ENCODE measurements around the gene OXTR. TPM values are rescaled to one million over a fixed set of nuclear protein-coding genes. Genes with fewer than 3 reads are reported as not detected.
"Not testable (repeated sequence)": the region's sequence is repeated elsewhere in the genome, so short reads cannot be mapped to it uniquely, and the experiment has no call there.

OXTR gene
- polyA plus RNA-seq, 1 donor from 2014 or later = 0.14 TPM

- H3K4me3 Mint-ChIP-seq = no peak overlapping the region
- H3K4me1 Mint-ChIP-seq = no peaks in the 10 kb centered on the region
- H3K9me3 Mint-ChIP-seq = peaks cover 0 to 17% (median 6%) of the 10 kb centered on the region in 3 donors
- no peaks in the 10 kb centered on the region for H3K36me3 Mint-ChIP-seq
- H3K27me3 Mint-ChIP-seq = no peaks in the 10 kb centered on the region
- H3K27ac Mint-ChIP-seq = no peak overlapping the region
These were observed 46.6 kb downstream of the OXTR start for GRCh38 chr3:8722808-8723207.

DNA sequence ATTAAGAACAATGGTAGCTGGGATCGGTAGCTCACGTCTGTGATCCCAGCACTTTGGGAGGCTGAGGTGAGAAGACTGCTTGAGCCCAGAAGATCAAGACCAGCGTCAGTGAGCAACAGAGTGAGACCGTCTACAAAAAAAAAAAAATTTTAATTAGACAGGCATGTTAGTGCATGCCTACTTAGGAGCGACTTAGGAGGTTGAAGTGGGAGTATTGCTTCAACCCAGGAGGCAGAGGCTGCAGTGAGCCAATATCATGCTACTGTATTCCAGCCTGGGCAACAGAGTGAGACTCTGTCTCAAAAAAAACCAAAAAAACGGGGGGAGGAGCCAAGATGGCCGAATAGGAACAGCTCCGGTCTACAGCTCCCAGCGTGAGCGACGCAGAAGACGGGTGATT, 53.7 kb downstream of the OXTR start:
- H3K36me3 Mint-ChIP-seq, H3K4me1 Mint-ChIP-seq, H3K27me3 Mint-ChIP-seq, H3K27ac Mint-ChIP-seq, H3K9me3 Mint-ChIP-seq: not testable (repeated sequence)
- peak overlapping the region in 1 of 4 donors; percentile 58 for H3K4me3 Mint-ChIP-seq

- H3K4me1 Mint-ChIP-seq = no peaks in the 10 kb centered on the region
- no peak overlapping the region for H3K4me3 Mint-ChIP-seq
- H3K27ac Mint-ChIP-seq = no peak overlapping the region
- H3K27me3 Mint-ChIP-seq = peaks cover 6% of the 10 kb centered on the region
- no peaks in the 10 kb centered on the region for H3K36me3 Mint-ChIP-seq
- H3K9me3 Mint-ChIP-seq = peaks cover 0 to 4% (median 0%) of the 10 kb centered on the region in 3 donors
These were observed 55.3 kb downstream of the OXTR start for GRCh38 chr3:8713901-8714759.

- Mint-ChIP-seq H3K4me3 (no peak overlapping the region), H3K4me1 (no peaks in the 10 kb centered on the region), H3K9me3 (peaks cover 0 to 4% (median 0%) of the 10 kb centered on the region in 3 donors), H3K36me3 (no peaks in the 10 kb centered on the region), H3K27me3 (peaks cover 6% of the 10 kb centered on the region), H3K27ac (no peak overlapping the region)
These were observed 56.5 kb downstream of the OXTR start for GRCh38 chr3:8712908-8713255.

DNA sequence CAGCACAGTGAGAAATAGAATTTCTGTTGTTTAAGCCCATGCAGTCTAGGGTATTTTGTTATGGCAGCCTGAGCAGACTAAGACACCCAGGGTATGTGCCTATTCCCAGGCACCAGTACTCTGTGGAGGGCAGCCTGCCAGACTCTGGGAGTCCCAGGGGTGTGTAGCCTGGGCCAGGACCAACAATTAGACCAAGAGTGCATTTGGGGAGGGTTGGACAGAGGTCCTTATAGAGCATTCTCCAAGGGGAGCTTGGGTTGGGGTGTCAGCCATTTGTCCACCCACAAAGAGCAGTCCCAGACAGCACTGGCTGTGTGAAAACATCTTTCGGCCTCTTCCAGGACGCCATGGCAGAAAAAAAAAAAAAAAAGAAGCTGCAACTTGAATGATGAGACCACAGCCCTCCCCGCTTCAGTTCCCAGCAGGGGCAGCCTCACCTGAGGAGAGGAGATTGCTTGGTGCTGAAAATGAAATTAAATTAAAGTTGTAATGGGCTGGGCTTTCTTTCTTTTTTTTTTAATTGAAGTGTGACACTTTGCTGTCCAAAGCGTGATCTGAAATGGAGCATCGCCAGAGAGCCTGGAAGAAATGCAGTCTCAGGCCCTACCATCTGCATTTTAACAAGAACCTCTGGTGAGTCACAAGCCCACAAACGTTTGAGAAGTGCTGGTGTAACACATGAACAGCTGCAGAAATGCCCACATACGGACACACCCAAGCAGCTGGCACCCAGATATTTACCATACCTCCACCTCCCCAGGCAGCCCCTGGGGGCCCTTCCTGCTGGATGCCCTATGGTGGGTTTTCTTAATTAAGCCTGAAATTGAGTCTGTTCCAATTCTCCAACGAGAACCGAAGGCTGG, 57.1 kb downstream of the OXTR start:
- no peaks in the 10 kb centered on the region for H3K36me3 Mint-ChIP-seq
- peaks cover 6% of the 10 kb centered on the region for H3K27me3 Mint-ChIP-seq
- no peaks in the 10 kb centered on the region for H3K4me1 Mint-ChIP-seq
- H3K9me3 Mint-ChIP-seq = peaks cover 0 to 2% (median 0%) of the 10 kb centered on the region in 3 donors
- no peak overlapping the region for H3K27ac Mint-ChIP-seq
- H3K4me3 Mint-ChIP-seq = no peak overlapping the region

DNA sequence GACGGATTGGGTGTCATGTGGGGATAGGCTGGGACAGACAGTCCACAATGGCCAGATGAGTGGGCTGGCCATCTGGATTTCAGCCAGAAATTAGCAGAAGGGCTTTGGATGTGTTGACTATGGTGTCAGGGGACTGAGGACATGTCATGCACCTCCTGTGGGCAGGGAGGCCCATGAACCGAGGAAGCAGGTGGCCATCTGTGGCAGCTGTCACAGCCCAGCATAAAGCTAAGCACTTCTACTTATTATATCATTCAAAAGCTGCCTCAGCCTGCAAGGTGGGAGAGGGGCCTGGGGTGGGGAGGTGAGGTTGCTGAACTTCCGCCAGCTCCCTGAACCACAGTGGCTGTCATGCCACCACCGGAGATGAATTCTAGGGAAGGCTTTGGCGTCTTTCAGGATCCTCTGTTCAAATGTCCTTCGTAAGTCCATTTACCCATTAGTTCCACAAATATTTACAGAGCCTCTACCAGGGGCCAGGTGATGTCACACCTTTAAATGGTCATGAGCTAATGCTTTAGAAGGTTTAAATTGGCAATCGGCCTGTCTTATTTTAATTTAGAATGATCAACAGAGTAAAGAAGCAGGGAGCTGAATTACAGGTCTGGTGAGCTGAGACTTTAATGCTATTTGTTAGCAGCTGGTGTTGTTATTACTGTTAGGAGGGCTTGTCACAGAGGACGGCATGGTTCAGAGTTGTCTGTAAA, 59.5 kb downstream of the OXTR start:
- Mint-ChIP-seq H3K36me3 (no peaks in the 10 kb centered on the region), H3K27ac (no peak overlapping the region), H3K9me3 (peaks cover 0 to 7% (median 3%) of the 10 kb centered on the region in 3 donors), H3K4me1 (no peaks in the 10 kb centered on the region), H3K4me3 (no peak overlapping the region), H3K27me3 (peaks cover 6% of the 10 kb centered on the region)

- H3K4me3 Mint-ChIP-seq = no peak overlapping the region
- H3K27me3 Mint-ChIP-seq = peaks cover 6% of the 10 kb centered on the region
- peaks cover 0 to 9% (median 5%) of the 10 kb centered on the region in 3 donors for H3K9me3 Mint-ChIP-seq
- no peaks in the 10 kb centered on the region for H3K4me1 Mint-ChIP-seq
- H3K27ac Mint-ChIP-seq = no peak overlapping the region
- H3K36me3 Mint-ChIP-seq = no peaks in the 10 kb centered on the region
These were observed 60.1 kb downstream of the OXTR start for GRCh38 chr3:8709287-8709686.

GRCh38 chr3:8705575-8705974, 63.8 kb downstream of the OXTR start:
- H3K4me1 Mint-ChIP-seq = no peaks in the 10 kb centered on the region
- peaks cover 4% of the 10 kb centered on the region for H3K36me3 Mint-ChIP-seq
- no peak overlapping the region for H3K27ac Mint-ChIP-seq
- peaks cover 0 to 10% (median 9%) of the 10 kb centered on the region in 3 donors for H3K9me3 Mint-ChIP-seq
- H3K27me3 Mint-ChIP-seq = no peaks in the 10 kb centered on the region
- H3K4me3 Mint-ChIP-seq = no peak overlapping the region

DNA sequence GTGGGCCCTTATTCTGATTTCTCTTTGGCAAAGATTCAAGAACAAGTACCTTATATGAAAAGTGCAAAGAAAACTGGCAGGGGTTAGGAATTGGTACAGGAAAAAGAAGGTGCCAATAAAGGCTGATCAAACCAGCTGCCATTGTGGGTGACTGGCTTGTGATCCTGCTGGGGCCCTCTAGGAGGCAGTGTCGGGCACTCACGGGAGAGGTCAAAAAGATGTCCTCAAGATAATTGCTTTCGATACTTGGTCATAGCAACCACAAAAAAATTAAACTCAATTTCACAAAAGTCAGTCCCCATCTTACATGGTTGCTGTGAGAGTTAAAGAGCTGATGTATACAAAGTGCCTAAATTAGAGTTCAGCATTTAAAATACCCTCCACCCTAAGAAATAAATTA, 66.9 kb downstream of the OXTR start:
- Mint-ChIP-seq H3K36me3 (peaks cover 4% of the 10 kb centered on the region), H3K4me3 (no peak overlapping the region), H3K27me3 (no peaks in the 10 kb centered on the region), H3K4me1 (no peaks in the 10 kb centered on the region), H3K9me3 (peaks cover 0 to 9% (median 8%) of the 10 kb centered on the region in 3 donors), H3K27ac (no peak overlapping the region)

Other genes with a start within 250 kb of the OXTR start
- gene SSUH2, start 124.8 kb downstream of the OXTR start, polyA plus RNA-seq = not detected
- not detected for gene CAV3, start 35.8 kb downstream of the OXTR start, polyA plus RNA-seq
- gene RAD18, start 193.9 kb upstream of the OXTR start, polyA plus RNA-seq = 15.6 TPM